GM21529 (cell line): ENCODE results near the gene NAA16.
A peak's percentile ranks its signal among the peaks of the same experiment; 100 is the strongest.

ENCODE experiments used
- ATAC-seq: cut with Tn5 transposase; IDR thresholded peaks from one replicate; pipeline ENCODE4 v1.9.1; 2021; ENCODE audit not compliant: unreplicated experiment

NAA16 gene

GRCh38 chr13:41302743-41303142, 8.3 kb upstream of the NAA16 start:
- no peak for ATAC-seq

GRCh38 chr13:41304551-41304950, 6.5 kb upstream of the NAA16 start:
- ATAC-seq: no peak

- ATAC-seq: no peak
Measured at GRCh38 chr13:41306271-41307145, 4.6 kb upstream of the NAA16 start.

- ATAC-seq: no peak
Measured at GRCh38 chr13:41307884-41308640, 3.0 kb upstream of the NAA16 start.

- ATAC-seq: peak; percentile 52
Measured at GRCh38 chr13:41311406-41312175, 524 bp downstream of the NAA16 start.

GRCh38 chr13:41312176-41312500, 1.1 kb downstream of the NAA16 start:
- ATAC-seq: no peak

- no peak for ATAC-seq
Measured at GRCh38 chr13:41313117-41313516, 2.0 kb downstream of the NAA16 start.

- ATAC-seq: no peak
Measured at GRCh38 chr13:41313659-41314197, 2.7 kb downstream of the NAA16 start.

- ATAC-seq: no peak
Measured at GRCh38 chr13:41315443-41316047, 4.5 kb downstream of the NAA16 start.

GRCh38 chr13:41317243-41317642, 6.2 kb downstream of the NAA16 start:
- ATAC-seq: no peak

GRCh38 chr13:41325752-41326151, 14.7 kb downstream of the NAA16 start:
- no peak for ATAC-seq

- no peak for ATAC-seq
Measured at GRCh38 chr13:41326661-41327060, 15.6 kb downstream of the NAA16 start.

- ATAC-seq: no peak
Measured at GRCh38 chr13:41327994-41328790, 17.1 kb downstream of the NAA16 start.

- no peak for ATAC-seq
Measured at GRCh38 chr13:41332829-41333228, 21.8 kb downstream of the NAA16 start.

- no peak for ATAC-seq
Measured at GRCh38 chr13:41334810-41335209, 23.7 kb downstream of the NAA16 start.

GRCh38 chr13:41344358-41344757, 33.3 kb downstream of the NAA16 start:
- ATAC-seq: no peak

GRCh38 chr13:41345165-41345913, 34.3 kb downstream of the NAA16 start:
- no peak for ATAC-seq

GRCh38 chr13:41345914-41346589, 35.0 kb downstream of the NAA16 start:
- no peak for ATAC-seq
